NCI-H2196 (cell line): ENCODE results near the gene MPZL1.
"Not testable (repeated sequence)": the region's sequence is repeated elsewhere in the genome, so short reads cannot be mapped to it uniquely, and the experiment has no call there.

Experiments used
- DNase-seq: peaks from one replicate; lab custom pipeline; 2025; ENCODE audit not compliant: unreplicated experiment; lab: John Stamatoyannopoulos, UW

Gene MPZL1

GRCh38 chr1:167806235-167806634 is 84.5 kb downstream of the MPZL1 start:
- DNase-seq = not testable (repeated sequence)

- DNase-seq = not testable (repeated sequence)
Measured at GRCh38 chr1:167806676-167807075, 84.9 kb downstream of the MPZL1 start.

- no peak for DNase-seq
Measured at GRCh38 chr1:167808104-167808503, 86.3 kb downstream of the MPZL1 start.

- no peak for DNase-seq
Measured at GRCh38 chr1:167808690-167809089, 86.9 kb downstream of the MPZL1 start.

- DNase-seq = no peak
Measured at GRCh38 chr1:167812972-167813371, 91.2 kb downstream of the MPZL1 start.

GRCh38 chr1:167815650-167816049 is 93.9 kb downstream of the MPZL1 start:
- DNase-seq = no peak

- peak; percentile 80 for DNase-seq
Measured at GRCh38 chr1:167819849-167820683, 98.3 kb downstream of the MPZL1 start.

- no peak for DNase-seq
Measured at GRCh38 chr1:167820684-167821355, 99.0 kb downstream of the MPZL1 start.

GRCh38 chr1:167821356-167821685 is 99.5 kb downstream of the MPZL1 start:
- DNase-seq = no peak

- no peak for DNase-seq
Measured at GRCh38 chr1:167821969-167822685, 100.3 kb downstream of the MPZL1 start.

GRCh38 chr1:167824163-167824794 is 102.5 kb downstream of the MPZL1 start:
- no peak for DNase-seq

GRCh38 chr1:167825419-167826079 is 103.8 kb downstream of the MPZL1 start:
- DNase-seq = no peak

- no peak for DNase-seq
Measured at GRCh38 chr1:167826127-167826526, 104.3 kb downstream of the MPZL1 start.

GRCh38 chr1:167829868-167830267 is 108.1 kb downstream of the MPZL1 start:
- no peak for DNase-seq

GRCh38 chr1:167830668-167831067 is 108.9 kb downstream of the MPZL1 start:
- not testable (repeated sequence) for DNase-seq

GRCh38 chr1:167832693-167833092 is 110.9 kb downstream of the MPZL1 start:
- DNase-seq = no peak

- DNase-seq = no peak
Measured at GRCh38 chr1:167833904-167834303, 112.1 kb downstream of the MPZL1 start.

- DNase-seq = no peak
Measured at GRCh38 chr1:167836197-167836596, 114.4 kb downstream of the MPZL1 start.

- no peak for DNase-seq
Measured at GRCh38 chr1:167837326-167837725, 115.5 kb downstream of the MPZL1 start.

- no peak for DNase-seq
Measured at GRCh38 chr1:167839009-167839408, 117.2 kb downstream of the MPZL1 start.
